Body of pancreas (tissue), 4 donors: ENCODE results near the gene FAM83F. TPM values are rescaled to one million over a fixed set of nuclear protein-coding genes. Genes with fewer than 3 reads are reported as not detected.

Source experiments
- ATAC-seq: fragments of 150-250 bp; one replicate; pipeline ENCODE4 v1.9.1; 2016
- DNase-seq, 4 donors: peaks; one replicate each; pipeline ENCODE4 v3.0.0-alpha.2; 2019
- H3K27ac ChIP-seq, 4 donors: fragments of 200-600 bp; sonication (generic); 1 replicate in 3 of 4; 2 replicates in 1 of 4; pipeline versions ENCODE4 v1.5.1 to v1.6.1; 2016 to 2019; ENCODE audit warnings: mild to moderate bottlenecking in 1 of 4, mixed read lengths in 1 of 4, moderate library complexity in 1 of 4
- H3K27me3 ChIP-seq, 2 donors: fragments of 200-600 bp; sonication (generic); one replicate each; pipeline ENCODE4 v1.6.0; 2016; ENCODE audit warnings: mild to moderate bottlenecking in 1 of 2
- H3K36me3 ChIP-seq, 2 donors: fragments of 200-600 bp; sonication (generic); replicated peaks in 1 of 2; 2 replicates each; pipeline ENCODE4 v1.5.1; 2016; ENCODE audit warnings: low read depth in 2 of 2; ENCODE audit not compliant: insufficient read depth in 1 of 2
- H3K4me1 ChIP-seq: fragments of 200-600 bp; sonication (generic); one replicate; pipeline ENCODE4 v1.6.0; 2016
- H3K4me3 ChIP-seq, 2 donors: fragments of 200-600 bp; sonication (generic); 1 replicate in 1 of 2; 2 replicates in 1 of 2; pipeline ENCODE4 v1.5.1; 2016 to 2019
- H3K9me3 ChIP-seq, 3 donors: fragments of 200-600 bp; sonication (generic); 1 replicate in 2 of 3; 2 replicates in 1 of 3; pipeline ENCODE4 v1.5.1; 2016
- CTCF ChIP-seq, 7 experiments: fragments of 450-650 bp in 4 of 7; fragments of 200-600 bp in 3 of 7; sonication (generic) in 3 of 7; IDR thresholded peaks; one replicate each; pipeline ENCODE4 v1.5.1; 2016 to 2019; ENCODE audit warnings: antibody characterized with exemption in 7 of 7
- POLR2A ChIP-seq, 3 donors: fragments of 450-650 bp; IDR thresholded peaks; one replicate each; pipeline ENCODE4 v1.6.1; 2016; ENCODE audit warnings: antibody characterized with exemption in 3 of 3, mild to moderate bottlenecking in 2 of 3
- WGBS, 2 donors: methylation state at CpG; one replicate each; pipeline ENCODE4 v1.1.5; 2017; 5-methylcytosine and 5-hydroxymethylcytosine counted together
- intact Hi-C: fragments of 100-400 bp; cut with DNase I; formaldehyde crosslinking; loops from one replicate; pipeline ENCODE4 v1.15.1; 2023
- total RNA-seq, 2 donors: library from RNA; depleted of rRNA; stranded (reverse); fragments of >200 nt; gene quantifications; one replicate each; pipeline ENCODE4 v1.1.0, GENCODE V29; 2016

The FAM83F gene
- total RNA-seq, 2 donors from 2014 or later: 8.9 to 9.1 TPM

GRCh38 chr22:39955675-39956074 is 39.1 kb upstream of the FAM83F start:
- no peak overlapping the region for H3K27ac ChIP-seq
- 98 to 100% methylated on average over 2 of the region's 2 CpGs for WGBS, 2 donors

GRCh38 chr22:39956932-39957664 is 37.7 kb upstream of the FAM83F start:
- ATAC-seq: no peak
- WGBS, 2 donors: 49 to 60% methylated on average over 9 to 10 of the region's 10 CpGs
- TF ChIP-seq POLR2A (IDR thresholded peaks at IDR 0.05) (no peak), CTCF (IDR thresholded peaks at IDR 0.05) (no peak)

More at GRCh38 chr22:39955675-39956074, 39.1 kb upstream of the FAM83F start:
- Histone ChIP-seq H3K4me1 (no peaks in the 10 kb centered on the region), H3K36me3 (no peaks in the 10 kb centered on the region), H3K4me3 (no peak overlapping the region), H3K9me3 (no peaks in the 10 kb centered on the region), H3K27me3 (no peaks in the 10 kb centered on the region)
- DNase-seq (no peak), ATAC-seq (no peak)
- TF ChIP-seq POLR2A (IDR thresholded peaks at IDR 0.05) (no peak), CTCF (IDR thresholded peaks at IDR 0.05) (no peak)
- intact Hi-C loops: no loop called here

GRCh38 chr22:39958009-39958711 is 36.6 kb upstream of the FAM83F start:
- no peaks in the 10 kb centered on the region for H3K27me3 ChIP-seq
- intact Hi-C loops: no loop called here
- no peaks in the 10 kb centered on the region for H3K36me3 ChIP-seq
- no peak for DNase-seq
- no peaks in the 10 kb centered on the region for H3K9me3 ChIP-seq
- TF ChIP-seq POLR2A (IDR thresholded peaks at IDR 0.05) (no peak), CTCF (IDR thresholded peaks at IDR 0.05) (no peak)
- no peak for ATAC-seq
- no peak overlapping the region for H3K4me3 ChIP-seq
- H3K4me1 ChIP-seq: no peaks in the 10 kb centered on the region
- WGBS, 2 donors: 70 to 79% methylated on average over 8 of the region's 8 CpGs
- H3K27ac ChIP-seq: no peak overlapping the region

More at GRCh38 chr22:39956932-39957664, 37.7 kb upstream of the FAM83F start:
- H3K27me3 ChIP-seq: no peaks in the 10 kb centered on the region
- H3K36me3 ChIP-seq: no peaks in the 10 kb centered on the region
- H3K4me1 ChIP-seq: no peaks in the 10 kb centered on the region
- DNase-seq: no peak
- no peaks in the 10 kb centered on the region for H3K9me3 ChIP-seq
- H3K27ac ChIP-seq: no peak overlapping the region
- intact Hi-C loops: no loop called here
- no peak overlapping the region for H3K4me3 ChIP-seq

GRCh38 chr22:39958949-39959639 is 35.7 kb upstream of the FAM83F start:
- DNase-seq (no peak), ATAC-seq (no peak)
- TF ChIP-seq POLR2A (IDR thresholded peaks at IDR 0.05) (no peak), CTCF (IDR thresholded peaks at IDR 0.05) (no peak)
- 84% methylated on average over 10 to 11 of the region's 11 CpGs for whole genome bisulfite sequencing, 2 donors
- H3K9me3 ChIP-seq: no peaks in the 10 kb centered on the region
- intact Hi-C loops: no loop called here
- no peak overlapping the region for H3K4me3 ChIP-seq
- no peak overlapping the region for H3K27ac ChIP-seq
- H3K4me1 ChIP-seq: no peaks in the 10 kb centered on the region
- no peaks in the 10 kb centered on the region for H3K27me3 ChIP-seq
- H3K36me3 ChIP-seq: no peaks in the 10 kb centered on the region
